ENCODE results near the gene KCNJ9.

- TF ChIP-seq SMAD5 (IDR thresholded peaks at IDR 0.05; ENCODE audit: low read depth) (no peak), GABPA (IDR thresholded peaks at IDR 0.05; ENCODE audit: low read depth) (no peak), CEBPZ (IDR thresholded peaks at IDR 0.05; ENCODE audit: low read depth, low read length) (no peak), MXI1 (IDR thresholded peaks at IDR 0.05; ENCODE audit: low read depth, low read length) (no peak), JUND (IDR thresholded peaks at IDR 0.05; ENCODE audit: low read depth, low read length) (no peak), SKIL (IDR thresholded peaks at IDR 0.05; ENCODE audit: low read depth, poor library complexity, severe bottlenecking) (no peak), EP300 (IDR thresholded peaks at IDR 0.05; ENCODE audit: borderline replicate concordance in 1 of 2, control insufficient read depth in 1 of 2, low read depth in 2 of 2, low read length in 2 of 2) (no peak), POLR2A (IDR thresholded peaks at IDR 0.05; ENCODE audit: low read depth, low read length) (no peak), MAX (IDR thresholded peaks at IDR 0.05; ENCODE audit: low read depth, low read length) (no peak), FOXM1 (IDR thresholded peaks at IDR 0.05; ENCODE audit: low read depth, low read length) (no peak)
Measured at GRCh38 chr1:160108888-160109662, 27.7 kb downstream of the KCNJ9 start.
